ENCODE measurements around the gene DALRD3.

DALRD3 gene, protein sequence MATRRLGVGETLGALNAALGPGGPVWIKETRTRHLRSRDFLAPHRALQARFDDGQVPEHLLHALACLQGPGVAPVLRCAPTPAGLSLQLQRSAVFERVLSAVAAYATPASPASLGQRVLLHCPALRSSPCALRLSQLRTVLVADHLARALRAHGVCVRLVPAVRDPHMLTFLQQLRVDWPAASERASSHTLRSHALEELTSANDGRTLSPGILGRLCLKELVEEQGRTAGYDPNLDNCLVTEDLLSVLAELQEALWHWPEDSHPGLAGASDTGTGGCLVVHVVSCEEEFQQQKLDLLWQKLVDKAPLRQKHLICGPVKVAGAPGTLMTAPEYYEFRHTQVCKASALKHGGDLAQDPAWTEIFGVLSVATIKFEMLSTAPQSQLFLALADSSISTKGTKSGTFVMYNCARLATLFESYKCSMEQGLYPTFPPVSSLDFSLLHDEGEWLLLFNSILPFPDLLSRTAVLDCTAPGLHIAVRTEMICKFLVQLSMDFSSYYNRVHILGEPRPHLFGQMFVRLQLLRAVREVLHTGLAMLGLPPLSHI

DNA sequence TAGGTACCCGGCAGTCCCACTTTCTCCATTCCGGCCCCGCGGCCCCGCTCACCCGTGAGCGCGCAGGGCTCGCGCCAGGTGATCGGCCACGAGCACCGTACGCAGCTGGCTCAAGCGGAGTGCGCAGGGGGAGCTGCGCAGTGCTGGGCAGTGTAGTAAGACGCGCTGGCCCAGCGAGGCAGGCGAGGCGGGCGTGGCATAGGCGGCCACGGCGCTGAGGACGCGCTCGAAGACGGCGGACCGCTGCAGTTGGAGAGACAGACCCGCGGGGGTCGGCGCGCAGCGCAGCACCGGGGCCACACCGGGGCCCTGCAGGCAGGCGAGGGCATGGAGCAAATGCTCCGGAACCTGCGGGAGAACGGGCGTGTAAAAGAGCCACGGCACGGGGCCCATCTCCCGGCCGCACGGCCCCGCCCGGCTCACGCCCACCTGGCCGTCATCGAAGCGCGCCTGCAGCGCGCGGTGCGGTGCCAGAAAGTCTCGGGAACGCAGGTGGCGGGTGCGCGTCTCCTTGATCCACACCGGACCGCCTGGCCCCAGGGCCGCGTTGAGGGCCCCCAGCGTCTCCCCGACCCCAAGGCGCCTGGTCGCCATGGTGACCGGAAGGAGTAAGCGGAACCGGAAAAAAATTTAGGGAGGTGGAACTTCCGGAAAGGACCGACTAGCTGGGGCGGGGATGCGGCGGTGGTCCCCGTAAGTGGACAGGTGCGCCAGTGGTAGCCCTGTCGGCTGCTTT, at the start of gene DALRD3:
Gene DALRD3 (minus strand): TSS at position 610 of the 736 bp plus-strand sequence. CDS start 16 bp downstream, at position 594.
- DNase-seq (ENCODE audit: low spot score), result peak; percentile 68

DNA sequence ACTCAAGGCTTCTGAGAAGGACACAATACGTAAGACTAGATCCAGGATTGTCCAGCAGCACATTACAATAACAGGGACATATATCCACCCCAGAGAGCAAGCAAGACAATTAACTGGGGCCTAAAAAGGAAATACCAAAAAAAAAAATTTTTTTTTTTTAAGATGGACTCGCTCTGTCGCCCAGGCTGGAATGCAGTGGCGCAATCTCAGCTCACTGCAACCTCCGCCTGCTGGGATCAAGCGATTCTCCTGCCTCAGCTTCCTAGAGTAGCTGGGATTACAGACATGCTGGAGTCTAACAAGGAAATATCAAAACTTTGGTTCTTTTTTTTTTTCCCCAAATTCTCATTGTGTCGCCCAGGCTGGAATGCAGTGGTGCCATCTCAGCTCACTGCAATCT, 39.6 kb upstream of the DALRD3 start:
- DNase-seq (ENCODE audit: low spot score), result no peak

DNA sequence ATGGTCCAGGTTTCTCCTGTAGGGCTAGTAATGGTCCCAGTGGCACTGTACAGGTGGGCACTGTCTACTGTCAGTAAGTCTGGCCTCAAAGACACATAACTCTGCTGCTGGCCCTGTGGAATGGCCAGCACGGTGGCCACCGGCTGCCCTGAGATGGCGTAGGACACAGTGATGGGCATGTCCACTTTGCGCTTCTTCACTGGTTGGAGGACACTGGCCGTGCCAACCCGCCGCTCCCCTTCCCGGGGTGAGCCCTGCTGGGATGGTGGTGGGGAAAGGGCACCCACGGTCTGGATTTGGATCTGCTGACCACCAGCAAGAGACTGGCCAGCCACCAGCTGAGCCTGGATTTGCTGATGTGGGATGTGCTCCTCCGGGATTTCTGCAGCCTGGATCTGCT, 38.9 kb upstream of the DALRD3 start:
- no peak for DNase-seq (ENCODE audit: low spot score)

DNA sequence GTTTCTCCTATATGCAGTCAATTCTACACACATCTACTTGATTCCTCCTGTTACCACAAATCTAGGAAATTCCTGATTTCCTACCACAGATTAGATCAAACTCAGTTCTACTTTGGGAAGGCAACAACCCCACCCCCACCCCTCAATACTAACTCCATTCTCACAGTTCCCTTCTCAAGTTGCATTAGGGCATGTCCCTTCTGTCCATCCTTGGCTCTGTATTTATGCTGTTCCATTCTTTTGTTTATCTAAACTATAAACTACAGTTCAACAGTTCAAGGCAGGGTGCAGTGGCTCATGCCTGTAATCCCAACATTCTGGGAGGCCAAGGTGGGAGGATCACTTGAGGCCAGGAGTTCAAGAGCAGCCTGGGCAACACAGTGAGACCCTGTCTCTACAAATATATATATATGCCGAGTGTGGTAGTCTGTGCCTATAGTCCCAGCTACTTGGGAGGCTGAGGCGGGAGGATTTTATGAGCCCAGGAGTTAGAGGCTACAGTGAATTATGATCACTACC, 36.0 kb upstream of the DALRD3 start:
- DNase-seq (ENCODE audit: low spot score), result no peak

DNA sequence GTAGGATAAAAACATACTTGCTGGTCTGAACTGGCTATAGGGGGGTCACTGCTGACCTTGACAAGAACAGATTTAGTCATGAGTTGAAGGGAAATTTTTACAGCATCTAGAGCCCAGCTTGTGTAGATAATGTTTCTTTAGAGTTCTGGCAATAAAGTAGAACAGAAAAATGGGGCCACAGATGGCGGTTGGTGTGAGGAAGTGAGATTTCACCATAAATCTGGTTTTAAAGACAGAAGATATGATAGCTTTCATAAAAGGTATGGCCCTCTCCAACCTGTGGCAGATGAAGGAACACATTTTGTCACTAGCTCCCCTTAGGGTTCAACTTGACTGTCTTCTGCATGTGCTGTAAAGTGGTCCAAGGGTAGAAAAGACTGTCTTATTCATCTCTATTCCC, 35.2 kb upstream of the DALRD3 start:
- no peak for DNase-seq (ENCODE audit: low spot score)

DNA sequence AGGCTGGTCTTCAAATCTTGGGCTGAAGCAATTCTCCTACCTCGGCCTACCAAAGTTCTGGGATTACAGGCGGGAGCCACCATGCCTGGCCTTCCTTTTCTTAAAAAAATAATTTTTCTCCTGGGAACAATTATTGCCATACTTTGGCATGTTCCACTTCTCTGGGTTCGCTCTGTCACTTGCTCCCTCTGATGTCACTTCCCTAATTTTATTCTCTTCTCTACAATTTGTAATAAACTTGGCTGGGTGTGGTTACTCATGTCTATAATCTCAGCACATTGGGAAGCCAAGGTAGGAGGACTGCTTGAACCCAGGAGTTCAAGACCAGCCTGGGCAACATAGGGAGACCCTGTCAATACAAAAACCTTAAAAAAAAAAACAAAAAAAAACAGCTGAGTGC, 16.9 kb upstream of the DALRD3 start:
- no peak for DNase-seq (ENCODE audit: low spot score)

DNA sequence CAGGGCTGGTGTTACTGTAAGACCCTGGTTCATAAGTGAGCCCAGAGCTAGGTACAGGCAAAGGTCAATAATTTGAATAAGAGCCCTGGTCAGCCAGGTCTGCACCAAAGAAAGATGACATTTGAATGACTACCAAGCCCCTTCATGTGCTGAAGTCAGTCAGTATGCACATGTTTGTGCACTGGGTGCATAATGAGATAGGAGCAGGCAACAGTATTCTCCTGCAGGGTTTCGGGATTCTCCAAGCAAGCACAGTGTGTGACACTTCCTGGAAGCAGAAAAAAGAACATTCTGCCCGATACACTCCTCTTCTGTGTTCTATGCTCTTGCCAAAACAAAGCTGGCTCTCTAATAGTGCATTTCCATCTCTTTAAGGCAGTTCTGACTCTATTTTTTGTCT, 16.3 kb upstream of the DALRD3 start:
- no peak for DNase-seq (ENCODE audit: low spot score)

DNA sequence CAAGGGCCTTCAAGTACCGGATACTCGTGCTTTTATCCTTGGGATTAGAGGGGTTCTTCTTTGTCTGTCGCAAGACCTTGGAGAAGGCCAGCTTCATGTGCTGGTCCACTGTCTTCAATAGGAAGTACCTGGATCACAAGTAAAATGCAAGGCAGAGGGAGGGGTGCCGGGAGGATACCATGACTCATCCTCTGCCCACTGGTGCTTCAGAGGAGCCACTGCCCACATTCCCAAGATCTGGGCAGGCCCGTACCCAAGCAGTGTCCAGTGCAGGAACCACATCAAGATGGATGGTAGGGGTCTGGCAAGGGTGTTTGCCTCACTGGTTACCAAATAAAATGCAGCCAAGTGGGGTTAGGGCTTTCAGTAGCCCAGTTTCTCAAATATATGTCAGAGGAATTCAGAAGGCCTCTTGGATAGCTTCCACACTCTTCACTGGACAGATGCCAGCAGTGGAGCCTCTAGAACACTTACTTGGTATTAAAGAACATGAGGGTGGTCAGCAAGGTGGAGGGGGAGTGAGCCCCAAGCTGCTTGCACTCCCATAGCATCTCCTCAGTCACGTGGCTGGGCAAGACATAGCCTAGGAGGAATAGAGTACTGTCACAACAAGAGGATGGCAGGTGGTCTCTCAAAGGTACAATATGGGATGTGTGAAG, 14.4 kb upstream of the DALRD3 start:
- no peak for DNase-seq (ENCODE audit: low spot score)

DNA sequence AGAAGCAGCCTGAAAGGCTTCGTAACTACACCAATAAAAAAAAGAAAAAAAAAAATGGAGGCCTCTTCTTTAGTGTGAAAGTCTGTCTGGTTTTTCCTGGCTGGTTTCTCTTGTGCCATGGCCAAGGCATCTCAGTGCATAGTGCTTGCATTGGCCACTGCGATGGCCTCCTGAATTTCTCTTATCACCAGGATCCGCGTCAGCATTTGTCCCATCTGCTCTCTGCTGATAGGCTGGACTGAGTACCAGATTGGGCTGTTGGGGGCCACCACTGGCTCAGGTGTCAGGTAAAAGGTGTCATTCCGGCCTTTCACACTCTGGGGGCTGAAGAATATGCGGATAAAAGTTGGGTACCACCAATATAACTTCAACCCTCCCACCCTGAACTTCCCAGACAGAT, 11.9 kb upstream of the DALRD3 start:
- DNase-seq (ENCODE audit: low spot score), result no peak

DNA sequence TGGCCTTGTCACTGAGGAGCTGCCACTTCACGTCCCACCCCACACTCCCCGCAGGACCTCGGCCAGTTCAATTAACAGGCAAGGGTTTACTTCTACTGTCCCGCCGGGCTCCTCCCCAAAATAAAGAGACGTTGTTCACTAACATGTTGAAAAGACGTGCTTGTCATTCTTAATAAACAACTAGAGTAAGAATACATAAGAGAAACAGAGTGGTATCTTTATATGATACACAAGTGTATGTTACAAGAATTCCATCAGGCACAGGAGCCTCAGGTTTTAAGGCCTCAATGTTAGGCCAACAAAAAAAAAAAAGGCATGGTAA, 11.1 kb upstream of the DALRD3 start:
- DNase-seq (ENCODE audit: low spot score), result no peak

DNA sequence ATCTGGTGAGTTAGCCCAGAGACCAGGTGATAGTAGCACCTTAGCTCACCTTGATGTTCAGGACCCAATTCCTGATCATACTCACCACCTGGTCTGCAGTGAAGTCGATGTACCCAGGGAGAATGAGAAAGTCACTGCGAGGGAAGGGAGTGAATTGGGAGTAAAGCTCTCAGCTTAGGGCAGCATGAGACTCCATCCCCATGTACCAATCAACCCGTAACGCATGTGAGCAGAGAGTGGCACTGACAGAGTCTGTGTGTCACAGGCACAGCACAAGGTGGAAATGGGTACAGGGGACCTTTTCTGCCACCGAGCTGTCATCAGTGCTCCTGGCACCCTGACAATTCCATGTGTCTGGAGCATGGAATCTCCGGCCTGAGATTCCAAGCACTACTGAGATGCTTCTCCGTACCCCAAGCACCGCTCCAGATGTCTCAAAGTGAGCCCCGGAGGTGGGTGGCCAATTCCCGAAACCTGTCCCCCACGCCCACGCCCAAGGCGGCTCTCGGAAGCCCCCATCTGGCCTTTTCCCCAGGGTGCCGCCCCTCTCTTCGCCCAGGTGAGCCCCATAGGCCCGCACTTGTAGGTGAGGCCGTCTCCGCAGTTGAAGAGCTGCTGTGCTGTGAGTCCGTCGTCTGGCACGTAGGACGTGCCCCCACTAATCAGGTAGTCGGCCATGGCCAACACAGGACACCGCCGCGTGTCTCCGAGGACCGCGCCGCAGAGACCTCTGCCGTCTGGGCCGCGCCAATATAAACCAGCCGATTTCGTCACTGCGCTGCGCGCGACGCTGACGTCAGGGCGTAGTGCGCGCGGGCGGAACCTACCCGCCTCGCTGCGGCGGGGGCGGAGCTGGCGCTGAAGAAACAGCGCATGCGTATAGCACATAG, 10.5 kb upstream of the DALRD3 start, which contains the start of gene IMPDH2:
Gene IMPDH2 (minus strand): TSS at position 726 of the 890 bp plus-strand sequence. CDS start 48 bp downstream, at position 678.
- peak; percentile 95 for DNase-seq (ENCODE audit: low spot score)

DNA sequence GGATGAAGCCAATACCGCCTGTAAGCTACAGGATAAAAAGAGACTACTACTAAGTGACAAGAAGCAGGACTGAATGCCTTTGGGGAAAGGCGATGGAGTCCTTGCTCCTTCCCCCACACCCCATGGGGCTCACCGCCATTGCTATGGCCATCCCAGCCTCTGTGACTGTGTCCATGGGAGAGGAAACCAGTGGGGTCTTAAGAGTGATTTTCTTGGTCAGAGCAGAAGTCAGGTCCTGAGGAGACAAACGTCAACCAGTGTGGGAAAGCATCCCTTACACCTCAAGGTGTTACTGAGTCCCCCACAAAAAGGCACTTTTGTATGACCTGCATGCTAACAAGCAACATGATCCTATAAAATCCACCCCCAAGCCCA, 9.9 kb upstream of the DALRD3 start:
- DNase-seq (ENCODE audit: low spot score), result no peak

DNA sequence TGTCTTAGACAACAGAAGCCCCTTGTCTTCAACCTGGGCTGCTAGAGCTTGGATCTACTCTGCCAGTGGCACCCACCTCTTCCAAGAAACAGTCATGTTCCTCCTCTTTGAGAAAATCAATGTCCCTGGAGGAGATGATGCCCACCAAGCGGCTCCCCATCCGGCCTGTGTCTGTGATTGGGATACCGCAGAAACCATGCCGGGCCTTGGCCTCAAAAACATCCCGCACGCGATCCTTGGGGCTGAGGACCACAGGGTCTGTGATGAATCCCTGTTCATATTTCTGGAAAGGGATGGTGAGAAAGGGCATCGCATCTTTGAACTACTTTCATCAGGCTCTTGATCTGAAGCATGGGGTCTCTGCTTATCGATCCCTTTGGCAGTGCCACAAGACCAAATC, 9.3 kb upstream of the DALRD3 start:
- DNase-seq (ENCODE audit: low spot score), result no peak

DNA sequence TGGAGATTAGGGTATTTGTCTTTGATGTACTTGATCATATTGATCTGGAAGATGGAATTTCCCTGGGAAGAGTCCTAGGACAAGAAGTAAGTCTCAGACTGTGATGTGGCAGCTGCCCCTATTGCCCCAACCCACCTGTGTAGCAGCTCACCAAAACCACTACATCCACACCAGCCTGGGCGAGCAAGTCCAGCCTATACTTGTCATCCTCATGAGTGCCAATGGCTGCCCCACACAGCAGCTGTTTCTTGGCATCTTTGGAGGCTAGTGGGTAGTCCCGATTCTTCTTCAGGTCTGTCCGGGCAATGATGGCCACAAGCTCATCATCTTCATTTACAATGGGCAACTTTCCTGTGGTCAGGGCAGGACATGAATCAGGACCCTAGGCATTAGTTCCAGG, 8.2 kb upstream of the DALRD3 start:
- no peak for DNase-seq (ENCODE audit: low spot score)

DNA sequence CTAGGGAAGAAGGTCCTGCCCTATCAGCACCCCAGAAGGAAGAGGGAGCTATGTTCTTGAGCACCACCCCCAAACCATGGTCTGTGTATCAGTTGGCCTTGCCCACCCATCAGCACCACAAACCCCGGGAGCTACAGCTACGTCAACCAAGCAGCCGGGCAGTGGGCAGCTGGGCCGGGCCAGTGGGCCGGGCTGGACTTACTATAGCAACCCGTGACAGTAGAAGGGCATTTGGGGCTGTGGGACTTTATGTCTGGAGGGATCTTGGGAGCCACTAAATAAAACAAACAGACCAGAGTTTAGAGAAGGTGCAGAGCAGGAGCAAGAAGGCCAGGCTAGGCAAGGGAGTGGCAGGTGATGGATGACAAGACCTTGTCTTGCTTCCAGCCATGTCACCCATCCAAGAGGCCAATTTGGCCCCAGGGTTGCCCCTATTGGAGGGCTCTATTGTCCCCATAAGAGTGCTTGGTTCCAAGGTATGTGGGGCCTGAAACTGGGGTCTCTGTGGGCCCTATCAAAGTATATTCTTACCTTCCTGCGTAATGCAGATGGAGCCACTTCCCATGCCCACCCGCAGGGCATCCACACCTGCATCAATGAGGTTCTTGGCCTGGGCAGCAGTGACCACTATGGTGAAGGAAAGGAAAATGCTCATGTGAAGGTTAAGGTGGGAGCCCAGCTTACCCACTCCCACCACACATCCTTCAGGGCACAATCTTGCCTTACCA, 7.6 kb upstream of the DALRD3 start:
- no peak for DNase-seq (ENCODE audit: low spot score)

DNA sequence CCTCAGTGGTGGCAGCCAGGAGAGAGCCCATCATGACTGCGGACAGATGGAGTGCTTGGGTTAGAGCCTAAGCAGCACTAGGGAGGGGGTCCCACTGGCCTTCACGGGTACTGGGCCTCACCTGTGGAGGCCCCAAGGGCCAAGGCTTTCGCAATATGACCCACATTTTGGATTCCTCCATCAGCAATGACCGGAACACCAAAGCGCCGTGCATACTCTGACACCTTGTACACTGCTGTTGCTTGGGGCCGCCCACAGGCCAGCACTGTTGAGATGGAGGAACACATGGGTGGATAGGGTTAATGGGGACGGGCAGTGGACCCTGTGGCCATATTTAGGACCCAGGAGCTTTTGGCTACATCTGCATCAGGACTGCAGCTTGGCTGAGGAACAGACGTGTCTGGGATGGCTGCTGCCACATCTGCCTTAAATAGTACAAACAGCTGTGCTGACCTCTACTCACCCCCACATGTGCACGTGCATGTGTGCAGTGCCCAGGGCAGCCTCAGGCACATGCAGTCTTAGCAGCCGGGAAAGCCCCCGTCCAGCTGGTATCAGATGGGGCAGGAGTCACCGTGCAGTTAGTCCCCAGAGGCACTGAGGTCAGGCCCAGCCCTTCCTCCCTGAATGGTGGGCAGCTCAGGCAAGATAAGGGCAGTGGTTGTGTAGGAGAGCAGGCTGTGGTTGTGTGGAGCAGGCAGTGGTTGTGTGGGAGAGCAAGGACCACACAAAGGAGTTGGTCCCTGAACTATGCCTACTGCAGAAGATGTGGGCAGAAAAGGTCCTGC, 6.8 kb upstream of the DALRD3 start:
- no peak for DNase-seq (ENCODE audit: low spot score)

DNA sequence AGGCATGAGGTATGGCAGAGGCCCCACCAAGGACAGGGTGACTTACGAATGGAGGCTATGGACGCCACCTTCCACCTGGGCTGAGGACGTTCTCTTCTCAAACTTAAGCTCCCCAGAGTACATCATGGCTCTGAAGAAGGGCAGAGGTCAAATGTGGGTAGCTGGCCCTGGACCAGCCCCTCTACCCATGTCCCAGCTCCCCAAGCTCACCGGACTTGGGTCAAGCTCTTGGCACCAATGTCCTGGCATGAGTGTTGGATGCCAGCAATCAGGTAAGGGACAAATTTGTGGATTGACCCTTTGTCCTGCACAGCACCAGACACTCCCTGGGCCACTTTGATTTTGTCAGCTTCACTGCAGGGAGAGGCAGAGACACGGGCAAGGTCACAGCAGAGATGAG, 6.1 kb upstream of the DALRD3 start:
- no peak for DNase-seq (ENCODE audit: low spot score)

DNA sequence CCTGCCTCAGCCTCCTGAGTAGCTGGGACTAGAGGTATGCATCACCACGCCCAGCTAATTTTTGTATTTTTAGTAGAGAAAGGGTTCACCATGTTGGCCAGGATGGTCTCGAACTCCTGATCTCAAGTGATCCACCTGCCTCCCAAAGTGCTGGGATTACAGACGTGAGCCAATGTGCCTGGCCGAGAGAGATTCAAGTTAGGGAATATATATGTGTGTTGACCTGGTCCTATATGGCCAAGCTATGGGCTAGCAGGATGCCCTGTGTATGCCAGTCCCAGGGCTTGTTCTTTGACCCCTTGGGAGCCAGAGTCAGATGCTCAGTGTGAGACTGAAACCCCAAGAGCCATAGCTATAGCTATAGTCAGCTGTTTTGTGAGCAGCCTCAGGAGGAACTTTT, 5.4 kb upstream of the DALRD3 start:
- no peak for DNase-seq (ENCODE audit: low spot score)

DNA sequence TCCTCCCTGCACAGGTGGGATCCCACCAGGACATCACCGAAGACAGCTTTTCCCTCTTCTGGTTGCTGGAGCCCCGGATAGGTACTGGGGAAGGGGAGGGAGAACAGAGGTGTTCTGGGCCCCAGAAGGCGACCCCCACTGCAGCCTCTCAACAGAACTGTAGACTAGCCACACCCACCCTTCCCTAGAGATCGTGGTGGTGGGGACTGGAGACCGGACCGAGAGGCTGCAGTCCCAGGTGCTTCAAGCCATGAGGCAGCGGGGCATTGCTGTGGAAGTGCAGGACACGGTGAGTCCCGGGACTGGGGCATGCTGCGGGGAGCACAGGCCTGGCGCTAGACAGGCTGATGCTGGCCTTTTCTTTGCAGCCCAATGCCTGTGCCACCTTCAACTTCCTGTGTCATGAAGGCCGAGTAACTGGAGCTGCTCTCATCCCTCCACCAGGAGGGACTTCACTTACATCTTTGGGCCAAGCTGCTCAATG, 4.3 kb upstream of the DALRD3 start:
- no peak for DNase-seq (ENCODE audit: low spot score)
